Activated CD4-positive, alpha-beta T cell treated with anti-CD3 and anti-CD28 coated beads, Interleukin-2, Interleukin-4, amounts not matched to agents 100 ng/mL and 50 ng/mL, durations not matched to agents 16 hours and 8 hours (primary cell): ENCODE measurements around the gene RALGPS1.

ENCODE experiments used
- DNase-seq: peaks from one replicate; pipeline ENCODE4 v3.0.0-alpha.2; 2020; ENCODE audit warnings: low spot score

The RALGPS1 gene

GRCh38 chr9:127053960-127054359 lies 139.4 kb downstream of the RALGPS1 start:
- no peak for DNase-seq

DNA sequence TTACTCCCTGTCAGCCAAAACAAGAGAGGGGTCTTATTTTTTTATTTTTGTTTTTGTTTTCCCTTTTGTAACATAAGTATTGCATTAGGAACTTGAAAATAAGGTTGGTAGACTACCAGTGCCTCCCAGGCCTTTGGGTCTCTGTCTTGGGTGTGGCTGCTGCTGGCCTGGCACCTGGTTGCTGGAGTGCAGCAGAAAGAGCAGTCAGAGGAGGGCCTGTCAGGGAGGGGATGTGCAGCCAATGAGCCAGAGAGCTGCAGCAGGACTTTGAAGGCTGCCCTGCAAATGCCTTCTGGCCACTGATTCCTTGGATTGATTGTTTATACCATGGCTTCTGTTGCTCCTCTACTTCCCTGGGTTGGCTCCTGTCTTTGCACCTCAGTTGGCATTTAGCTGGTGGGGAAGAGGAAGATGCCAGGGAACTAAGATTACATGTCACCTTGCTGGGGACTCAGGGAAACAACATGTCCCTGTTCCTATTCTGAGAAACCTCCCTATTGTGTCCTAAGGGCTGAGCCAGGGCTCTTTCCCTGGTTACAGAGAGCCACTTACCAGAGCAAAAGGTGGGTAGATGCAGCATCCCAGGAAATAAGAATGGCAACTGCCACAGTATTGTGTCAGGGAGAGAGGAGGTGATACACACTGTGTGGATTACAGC lies 141.3 kb downstream of the RALGPS1 start:
- no peak for DNase-seq

DNA sequence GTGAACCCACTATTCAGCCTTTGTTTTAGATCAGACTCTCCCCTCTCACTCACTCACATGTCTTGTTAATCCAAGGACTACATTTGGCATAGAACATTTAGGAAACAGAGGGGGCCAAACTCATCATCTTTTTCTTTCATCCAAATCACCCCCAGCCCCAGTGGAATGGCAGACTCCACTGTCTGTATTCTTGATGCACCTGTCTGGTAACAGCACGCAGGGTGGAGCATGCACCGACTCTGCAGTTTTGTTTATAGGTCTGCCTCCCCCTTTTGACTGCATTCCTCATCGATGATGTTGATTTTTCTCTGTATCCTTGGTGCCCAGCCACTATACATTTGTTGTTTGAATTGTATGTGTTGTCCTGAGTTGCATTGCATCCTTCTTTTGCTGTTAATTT lies 141.9 kb downstream of the RALGPS1 start:
- no peak for DNase-seq

DNA sequence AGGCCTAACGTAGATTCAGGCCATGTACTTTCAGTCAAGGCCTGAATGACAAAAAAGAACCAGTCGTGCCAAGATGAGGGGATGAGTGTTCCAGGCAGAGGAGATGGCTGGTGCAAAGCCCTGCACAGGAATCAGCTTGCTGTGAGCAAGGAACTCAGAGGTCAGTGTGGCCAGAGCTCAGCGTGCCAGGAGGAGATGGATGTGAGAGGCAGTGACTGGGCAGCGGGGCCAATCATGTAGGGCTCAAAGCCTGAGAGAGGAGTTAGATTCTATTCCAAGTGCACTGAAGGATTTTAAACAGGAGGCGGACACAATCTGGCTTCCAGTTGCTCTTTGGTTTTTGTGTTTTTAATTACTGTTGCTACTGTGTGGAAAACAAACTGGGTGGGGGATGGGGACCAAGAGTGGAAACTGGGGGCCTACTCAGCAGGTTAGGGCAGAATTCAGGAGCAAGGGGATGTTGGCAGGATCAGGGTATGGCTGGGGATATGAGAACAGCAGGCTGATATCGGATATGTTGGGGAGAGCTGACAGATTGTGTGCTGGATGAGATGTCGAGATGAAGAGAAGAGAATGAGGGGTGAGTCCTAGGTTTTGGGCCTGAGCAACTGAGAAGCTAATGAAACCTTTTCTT lies 143.5 kb downstream of the RALGPS1 start:
- DNase-seq = no peak

DNA sequence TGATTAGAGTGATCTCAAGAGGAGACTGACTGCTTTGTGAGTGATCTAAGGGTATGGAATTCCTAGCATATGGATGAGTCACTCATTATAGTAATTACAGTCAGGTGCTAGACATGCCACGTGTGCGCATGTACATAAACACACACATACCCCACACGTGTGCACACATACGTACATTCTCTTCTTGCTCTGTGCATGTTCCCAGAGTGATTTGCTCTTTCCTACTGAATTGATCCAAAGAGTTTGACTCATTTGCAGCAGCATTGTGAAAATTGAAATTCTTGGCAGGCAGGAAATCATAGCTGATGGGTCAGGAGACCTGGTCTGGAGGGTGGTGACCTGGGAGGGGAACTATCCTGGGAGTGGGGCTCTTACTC lies 144.1 kb downstream of the RALGPS1 start:
- DNase-seq = no peak

DNA sequence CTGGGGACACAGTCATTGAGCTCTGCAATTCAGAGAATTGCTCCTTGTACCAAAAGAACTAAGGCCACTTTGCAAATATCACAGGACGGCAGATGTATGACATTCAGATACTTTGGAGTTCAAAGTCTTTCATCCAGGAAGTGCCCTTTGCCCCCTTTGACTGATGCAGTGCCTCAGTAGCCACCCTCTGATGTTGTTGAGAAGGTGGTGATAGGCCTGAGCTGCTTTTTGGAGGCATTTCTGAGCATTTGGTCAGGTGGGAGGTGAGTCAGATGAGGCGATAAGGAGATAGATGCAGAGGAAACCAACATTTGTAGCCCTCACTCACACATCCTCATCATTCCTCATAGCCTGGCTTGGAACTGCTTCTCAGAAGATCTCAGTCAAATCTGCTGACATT lies 144.4 kb downstream of the RALGPS1 start:
- peak; percentile 11 for DNase-seq

DNA sequence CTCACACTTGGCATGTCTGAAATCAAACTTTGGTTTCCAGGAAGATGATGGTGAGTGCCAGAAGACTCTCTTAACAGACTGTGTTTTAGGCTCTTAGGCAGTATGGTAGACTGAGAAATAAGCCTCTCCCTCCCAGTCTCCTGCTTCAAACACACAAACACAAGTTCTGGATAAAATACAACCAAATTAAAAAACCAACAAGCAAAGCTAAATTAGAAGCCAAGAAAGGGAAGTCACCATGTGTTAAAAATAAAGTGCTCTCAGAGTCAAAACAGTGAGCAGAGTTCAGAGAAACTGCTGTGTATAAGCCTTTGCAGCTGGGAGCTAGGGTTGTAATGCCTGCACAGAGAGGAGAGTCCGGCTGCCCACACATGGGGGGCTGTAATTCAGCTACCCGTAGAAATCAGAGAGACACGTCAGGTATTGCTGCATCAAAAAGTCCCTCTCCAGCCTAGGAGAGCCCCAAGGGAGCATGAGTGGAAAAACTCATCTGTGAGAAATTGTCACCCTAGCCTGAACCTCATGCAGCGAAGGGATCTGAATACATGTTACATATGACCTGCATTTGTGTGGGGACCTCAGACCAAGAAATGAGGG lies 145.3 kb downstream of the RALGPS1 start:
- no peak for DNase-seq

GRCh38 chr9:127061411-127061810 lies 146.8 kb downstream of the RALGPS1 start:
- DNase-seq = no peak

DNA sequence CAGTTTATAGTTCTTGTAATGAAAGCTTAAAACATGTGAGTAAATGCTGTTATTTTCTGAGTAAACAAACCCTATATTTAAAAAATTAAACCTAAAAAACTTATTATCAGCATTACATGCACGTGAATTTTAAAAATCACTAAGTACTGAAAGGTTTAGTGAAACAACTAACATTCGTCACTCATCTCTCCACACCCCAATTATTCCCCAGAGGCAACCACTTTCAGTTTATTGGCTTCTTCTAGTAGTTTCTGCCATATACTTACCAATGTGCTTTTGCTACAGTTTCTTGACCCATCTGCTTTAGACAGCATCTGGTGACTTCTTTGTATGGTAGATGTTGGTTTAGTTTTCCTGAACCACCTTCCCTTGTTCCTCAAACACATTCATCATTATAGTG lies 149.8 kb downstream of the RALGPS1 start:
- no peak for DNase-seq

- no peak for DNase-seq
These were observed 151.0 kb downstream of the RALGPS1 start for GRCh38 chr9:127065592-127065991.

DNA sequence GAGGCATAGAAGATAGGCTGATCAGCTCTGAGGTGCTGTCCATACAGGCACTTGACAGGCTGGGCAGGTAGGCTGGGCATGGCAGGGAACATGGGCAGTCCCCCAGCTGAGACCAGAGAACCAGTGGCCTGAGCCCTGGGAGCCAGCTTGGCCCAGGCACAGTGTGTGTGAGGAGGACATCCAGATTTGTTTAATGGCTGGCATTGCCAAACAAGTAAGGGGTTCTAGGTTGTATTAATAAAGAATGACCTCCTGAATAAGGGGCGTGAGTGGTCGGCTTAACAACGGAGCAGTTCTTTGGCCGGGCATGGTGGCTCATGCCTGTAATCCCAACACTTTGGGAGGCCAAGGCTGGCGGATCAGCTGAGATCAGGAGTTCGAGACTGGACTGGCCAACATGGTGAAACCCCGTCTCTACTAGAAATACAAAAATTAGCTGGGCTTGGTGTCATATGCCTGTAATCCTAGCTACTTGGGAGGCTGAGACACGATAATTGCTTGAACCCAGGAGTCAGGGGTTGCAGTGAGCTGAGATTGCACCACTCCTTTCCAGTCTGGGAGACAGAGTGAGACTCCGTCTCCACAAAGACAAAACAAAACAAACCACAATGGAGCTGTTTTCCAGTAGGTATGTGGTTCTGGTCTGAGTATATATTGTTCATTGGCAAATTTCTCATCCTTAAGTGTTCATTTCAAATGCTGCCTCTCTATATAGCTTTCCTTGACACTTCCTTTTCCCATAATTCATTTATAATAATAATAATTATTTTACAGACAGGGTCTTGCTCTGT lies 151.7 kb downstream of the RALGPS1 start:
- DNase-seq = no peak

DNA sequence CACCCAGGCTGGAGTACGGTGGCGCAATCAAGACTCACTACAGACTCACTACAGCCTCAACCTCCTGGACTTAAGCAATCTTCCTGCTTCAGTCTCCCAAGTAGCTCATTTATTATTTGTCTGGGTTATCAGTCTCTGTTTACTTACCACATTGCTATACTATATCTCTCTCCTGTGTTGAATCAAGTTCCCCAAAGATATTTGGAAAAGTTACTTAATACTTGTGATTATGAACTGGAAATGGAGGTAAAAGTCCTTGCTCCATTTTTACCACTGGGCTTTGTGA lies 152.2 kb downstream of the RALGPS1 start:
- DNase-seq = no peak

GRCh38 chr9:127067603-127068220 lies 153.1 kb downstream of the RALGPS1 start:
- DNase-seq = no peak

GRCh38 chr9:127074561-127075548 lies 160.3 kb downstream of the RALGPS1 start:
- no peak for DNase-seq

DNA sequence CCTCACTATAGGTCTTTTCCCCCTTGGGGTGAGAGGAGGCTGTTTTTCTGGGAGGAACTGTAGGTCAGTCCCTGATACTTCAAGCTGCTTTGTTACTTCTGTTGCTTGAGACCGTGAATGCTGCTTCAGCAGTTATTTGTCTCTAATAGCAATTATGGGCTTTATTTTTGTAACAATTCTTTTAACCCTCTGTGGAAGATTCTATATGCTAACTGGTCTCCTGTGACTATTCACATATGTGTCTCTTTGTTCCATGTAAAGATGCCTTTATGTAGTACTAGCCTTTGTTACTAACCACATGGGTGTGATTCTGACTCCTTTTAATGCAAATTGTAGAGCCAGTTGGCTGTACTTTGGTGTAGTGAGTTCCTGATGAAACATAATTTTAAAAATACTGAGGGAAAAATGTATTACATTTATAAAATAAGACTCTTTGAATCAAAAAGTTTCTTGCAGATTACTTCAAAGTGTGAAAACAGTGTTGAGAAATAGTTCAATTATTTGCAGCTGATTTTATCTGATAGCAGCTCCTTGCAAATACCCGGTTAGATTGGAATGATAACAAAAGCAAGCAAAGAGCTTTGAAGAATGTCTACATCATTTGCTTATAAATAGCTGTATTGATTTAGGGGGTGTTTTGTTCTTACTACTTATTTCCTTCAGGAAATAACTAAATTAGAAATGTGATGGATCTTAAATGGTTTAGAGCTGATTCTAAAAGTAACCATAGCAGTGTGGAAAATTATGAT lies 161.2 kb downstream of the RALGPS1 start:
- no peak for DNase-seq

- no peak for DNase-seq
These were observed 162.5 kb downstream of the RALGPS1 start for GRCh38 chr9:127076860-127077643.

DNA sequence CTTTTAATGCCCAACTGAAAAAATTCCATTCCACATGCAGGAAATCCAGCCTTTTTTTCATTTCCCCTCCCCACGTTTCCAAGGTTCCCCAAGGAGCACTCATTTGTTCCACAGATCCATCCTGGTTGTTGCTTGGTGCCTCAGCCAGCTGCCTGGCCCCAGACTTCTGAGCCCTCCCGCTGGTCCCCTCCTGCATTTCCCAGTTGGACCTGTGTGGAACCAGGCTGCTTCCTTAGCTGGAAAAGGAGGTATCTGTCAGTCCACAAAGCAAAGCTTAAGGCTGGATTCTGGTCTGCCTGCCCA lies 163.0 kb downstream of the RALGPS1 start:
- DNase-seq = no peak

DNA sequence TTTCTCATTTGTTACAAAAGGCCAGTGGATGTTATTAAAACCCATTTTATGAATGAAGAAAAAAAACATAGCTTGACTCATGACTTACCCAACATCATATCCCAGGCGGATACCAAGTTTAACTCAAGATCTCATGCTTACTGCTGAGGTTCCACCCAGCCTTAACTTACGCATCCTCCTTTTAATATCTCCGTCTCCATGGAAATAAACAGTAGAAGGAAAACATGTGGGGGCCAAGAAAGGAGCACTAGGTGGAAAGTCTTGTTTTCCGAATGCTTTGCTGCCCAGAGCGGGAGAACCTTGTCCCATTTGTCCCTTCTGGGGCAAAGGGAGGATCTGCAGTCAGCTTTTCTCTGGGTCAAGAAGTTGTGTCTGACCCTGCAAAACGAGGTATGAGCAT lies 163.8 kb downstream of the RALGPS1 start:
- no peak for DNase-seq

GRCh38 chr9:127078988-127079387 lies 164.4 kb downstream of the RALGPS1 start:
- DNase-seq = no peak
